Left ventricle myocardium inferior (tissue), 1 donor: ENCODE measurements around the gene VPS41. TPM values are rescaled to one million over a fixed set of nuclear protein-coding genes. Genes with fewer than 3 reads are reported as not detected.
A peak's percentile ranks its signal among the peaks of the same experiment; 100 is the strongest.

ENCODE experiments used
- DNase-seq: peaks from one replicate; pipeline ENCODE4 v3.0.0-alpha.2; 2020
- H3K27ac ChIP-seq: fragments of 200-600 bp; replicated peaks from 2 replicates; pipeline ENCODE4 v1.8.0; 2021
- H3K27me3 ChIP-seq: fragments of 200-600 bp; 2 replicates; pipeline ENCODE4 v1.8.0; 2021; ENCODE audit warnings: low read depth
- H3K36me3 ChIP-seq: fragments of 200-600 bp; 2 replicates; pipeline ENCODE4 v1.8.0; 2021
- H3K4me1 ChIP-seq: fragments of 200-600 bp; 2 replicates; pipeline ENCODE4 v1.8.0; 2021
- H3K4me3 ChIP-seq: fragments of 200-600 bp; 2 replicates; pipeline ENCODE4 v1.8.0; 2021; ENCODE audit warnings: mild to moderate bottlenecking, moderate library complexity
- H3K9me3 ChIP-seq: fragments of 200-600 bp; replicated peaks from 2 replicates; pipeline ENCODE4 v1.8.0; 2021
- intact Hi-C: fragments of 100-400 bp; cut with micrococcal nuclease; formaldehyde crosslinking; loops from one replicate; pipeline ENCODE4 v1.11.0; 2022
- total RNA-seq: library from RNA; stranded (reverse); fragmentation: NEBNext Ultra II Directional; extraction: Animal tissue kit (Norgen Biotek cat#: 25700); gene quantifications from one replicate; pipeline ENCODE4 v1.2.1, GENCODE V29; 2021
- TF ChIP-seq, protein P1 (sequence below): fragments of 200-600 bp; IDR thresholded peaks from 2 replicates; pipeline ENCODE4 v1.8.0; 2021; ENCODE audit warnings: antibody characterized with exemption, mild to moderate bottlenecking, borderline replicate concordance
- donor health status: DM: no; HTN: yes; CAD: no; lungs with severe emphysema.

Gene VPS41
- total RNA-seq, 1 donor from 2014 or later, result 43.7 TPM

DNA sequence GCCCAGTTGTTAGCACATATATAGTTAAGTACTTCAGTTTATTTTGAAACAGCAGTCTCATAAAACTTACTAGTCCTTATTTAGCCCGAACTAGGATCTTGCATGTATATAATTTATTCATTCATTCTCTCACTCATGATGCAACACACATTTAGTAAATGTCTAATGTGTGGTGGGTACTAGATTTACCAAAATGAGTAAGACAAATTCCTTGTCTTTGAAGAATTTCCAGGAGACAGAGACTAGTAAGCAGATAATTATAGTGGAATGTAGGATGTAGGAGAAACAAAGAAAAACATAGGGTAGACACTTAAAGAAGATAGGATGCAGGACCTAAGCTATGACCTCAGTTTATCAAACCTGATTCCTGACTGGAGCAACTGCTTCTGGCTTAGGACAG lies 157.6 kb downstream of the VPS41 start:
- no peak overlapping the region for H3K27ac ChIP-seq
- peaks cover 42% of the 10 kb centered on the region for H3K36me3 ChIP-seq
- H3K9me3 ChIP-seq, result no peaks in the 10 kb centered on the region
- H3K4me3 ChIP-seq, result no peak overlapping the region
- TF ChIP-seq, protein P1, sequence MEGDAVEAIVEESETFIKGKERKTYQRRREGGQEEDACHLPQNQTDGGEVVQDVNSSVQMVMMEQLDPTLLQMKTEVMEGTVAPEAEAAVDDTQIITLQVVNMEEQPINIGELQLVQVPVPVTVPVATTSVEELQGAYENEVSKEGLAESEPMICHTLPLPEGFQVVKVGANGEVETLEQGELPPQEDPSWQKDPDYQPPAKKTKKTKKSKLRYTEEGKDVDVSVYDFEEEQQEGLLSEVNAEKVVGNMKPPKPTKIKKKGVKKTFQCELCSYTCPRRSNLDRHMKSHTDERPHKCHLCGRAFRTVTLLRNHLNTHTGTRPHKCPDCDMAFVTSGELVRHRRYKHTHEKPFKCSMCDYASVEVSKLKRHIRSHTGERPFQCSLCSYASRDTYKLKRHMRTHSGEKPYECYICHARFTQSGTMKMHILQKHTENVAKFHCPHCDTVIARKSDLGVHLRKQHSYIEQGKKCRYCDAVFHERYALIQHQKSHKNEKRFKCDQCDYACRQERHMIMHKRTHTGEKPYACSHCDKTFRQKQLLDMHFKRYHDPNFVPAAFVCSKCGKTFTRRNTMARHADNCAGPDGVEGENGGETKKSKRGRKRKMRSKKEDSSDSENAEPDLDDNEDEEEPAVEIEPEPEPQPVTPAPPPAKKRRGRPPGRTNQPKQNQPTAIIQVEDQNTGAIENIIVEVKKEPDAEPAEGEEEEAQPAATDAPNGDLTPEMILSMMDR, result no peak
- peaks cover 5% of the 10 kb centered on the region for H3K4me1 ChIP-seq
- no peak for DNase-seq
- intact Hi-C loops, result no loop called here
- H3K27me3 ChIP-seq, result no peaks in the 10 kb centered on the region

DNA sequence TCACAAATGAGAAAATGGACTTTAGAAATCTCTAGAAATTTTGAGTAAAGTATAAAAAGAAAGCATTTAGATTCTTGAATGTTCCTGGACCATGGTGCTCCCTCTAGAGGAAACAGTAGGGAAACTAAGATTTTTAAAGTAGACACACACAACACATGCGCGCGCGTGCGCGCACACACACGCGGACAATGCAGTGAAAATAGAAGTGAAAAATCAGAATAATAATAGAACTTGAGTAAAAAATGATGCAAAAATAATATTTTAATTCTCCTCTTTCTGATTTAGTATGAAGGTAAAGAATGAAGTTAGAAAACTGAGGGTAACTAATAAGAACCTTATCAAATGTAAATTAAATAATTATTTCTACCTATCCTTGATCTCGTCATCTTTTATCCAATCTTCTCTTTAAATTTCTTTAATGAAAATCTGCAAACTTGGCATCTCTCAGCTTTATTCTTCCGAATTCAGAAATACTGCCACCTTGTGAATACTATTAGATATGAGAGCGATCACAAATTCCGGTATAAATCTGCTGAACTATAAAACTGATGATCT lies 160.9 kb downstream of the VPS41 start:
- TF ChIP-seq, protein P1, result peak; percentile 52
- no peak for DNase-seq
- no peaks in the 10 kb centered on the region for H3K9me3 ChIP-seq
- H3K36me3 ChIP-seq, result peaks cover 53% of the 10 kb centered on the region
- intact Hi-C loops, result no loop called here
- H3K27ac ChIP-seq, result no peak overlapping the region
- no peaks in the 10 kb centered on the region for H3K27me3 ChIP-seq
- no peak overlapping the region for H3K4me3 ChIP-seq
- H3K4me1 ChIP-seq, result no peaks in the 10 kb centered on the region

DNA sequence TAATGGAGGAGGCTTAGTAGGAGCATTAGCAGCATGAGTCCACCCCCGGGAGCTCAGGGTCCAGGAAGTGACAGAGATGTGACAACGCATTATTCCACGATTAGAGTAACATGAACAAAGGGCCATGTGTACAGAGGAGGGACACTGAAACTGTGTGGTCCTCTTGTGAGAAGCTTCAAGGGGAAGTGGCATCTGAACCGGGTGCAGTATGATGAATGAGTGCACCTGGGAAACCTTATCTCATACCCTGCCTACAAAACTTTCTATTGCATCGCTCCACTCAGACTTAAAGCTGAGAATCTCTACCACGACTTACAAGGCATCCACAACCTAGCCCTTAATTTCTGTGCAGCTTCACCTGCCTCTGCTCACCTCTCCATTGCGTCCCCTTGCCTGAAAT lies 162.6 kb downstream of the VPS41 start:
- DNase-seq, result no peak
- H3K36me3 ChIP-seq, result peaks cover 61% of the 10 kb centered on the region
- H3K27ac ChIP-seq, result no peak overlapping the region
- H3K9me3 ChIP-seq, result no peaks in the 10 kb centered on the region
- no peaks in the 10 kb centered on the region for H3K4me1 ChIP-seq
- intact Hi-C loops, result no loop called here
- TF ChIP-seq, protein P1, result no peak
- H3K27me3 ChIP-seq, result no peaks in the 10 kb centered on the region
- no peak overlapping the region for H3K4me3 ChIP-seq

DNA sequence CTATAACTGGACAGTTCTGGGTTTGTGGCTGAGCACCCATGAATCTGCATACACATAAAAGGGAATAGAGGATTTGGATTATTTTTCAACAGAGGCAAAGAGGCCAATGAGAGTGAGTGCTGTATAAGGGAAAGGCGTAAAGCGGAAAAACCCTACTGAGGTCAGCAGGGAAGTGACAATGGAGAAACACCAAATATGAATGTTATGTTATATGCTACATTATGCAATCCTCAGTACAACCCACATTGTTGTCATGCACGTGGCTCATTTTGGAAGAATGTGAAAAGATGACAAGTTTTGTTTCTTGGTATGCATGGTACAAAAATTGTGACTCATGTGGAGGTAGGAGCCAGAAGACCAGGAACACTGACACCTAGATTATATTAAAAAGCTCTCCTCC lies 164.2 kb downstream of the VPS41 start:
- Histone ChIP-seq H3K4me3 (no peak overlapping the region), H3K36me3 (peaks cover 74% of the 10 kb centered on the region), H3K27me3 (no peaks in the 10 kb centered on the region), H3K9me3 (no peaks in the 10 kb centered on the region), H3K4me1 (no peaks in the 10 kb centered on the region), H3K27ac (no peak overlapping the region)
- TF ChIP-seq, protein P1, result no peak
- no peak for DNase-seq
- intact Hi-C loops, result no loop called here

DNA sequence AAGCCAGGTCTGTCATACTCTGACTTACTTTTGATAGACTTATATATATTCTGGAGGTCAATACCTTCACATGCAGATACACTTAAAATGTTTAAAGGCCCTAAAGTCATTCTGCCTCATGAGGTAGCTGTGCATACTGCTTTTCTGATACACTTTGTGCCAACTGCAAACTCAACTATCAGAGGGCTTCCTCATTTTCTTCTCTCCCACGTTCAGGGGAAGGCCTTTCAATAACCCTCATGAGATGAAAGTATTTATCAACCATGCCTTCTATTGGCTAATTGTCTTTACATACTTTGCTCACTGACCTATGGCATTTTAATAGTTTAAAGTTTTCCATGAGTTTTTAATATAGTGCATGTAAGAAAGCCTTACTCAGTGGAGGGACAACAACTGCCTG lies 165.1 kb downstream of the VPS41 start:
- no peaks in the 10 kb centered on the region for H3K9me3 ChIP-seq
- TF ChIP-seq, protein P1, result no peak
- H3K27me3 ChIP-seq, result no peaks in the 10 kb centered on the region
- no peaks in the 10 kb centered on the region for H3K4me1 ChIP-seq
- no peak overlapping the region for H3K4me3 ChIP-seq
- peaks cover 78% of the 10 kb centered on the region for H3K36me3 ChIP-seq
- DNase-seq, result no peak
- no peak overlapping the region for H3K27ac ChIP-seq
- intact Hi-C loops, result no loop called here
